ENCODE measurements around the gene SRCIN1.

Gene SRCIN1

GRCh38 chr17:38561416-38562214, 44.1 kb downstream of the SRCIN1 start:
- no peak for DNase-seq (ENCODE audit: low spot score)

- no peak for DNase-seq (ENCODE audit: low spot score)
Measured at GRCh38 chr17:38560503-38561318, 45.0 kb downstream of the SRCIN1 start.

DNA sequence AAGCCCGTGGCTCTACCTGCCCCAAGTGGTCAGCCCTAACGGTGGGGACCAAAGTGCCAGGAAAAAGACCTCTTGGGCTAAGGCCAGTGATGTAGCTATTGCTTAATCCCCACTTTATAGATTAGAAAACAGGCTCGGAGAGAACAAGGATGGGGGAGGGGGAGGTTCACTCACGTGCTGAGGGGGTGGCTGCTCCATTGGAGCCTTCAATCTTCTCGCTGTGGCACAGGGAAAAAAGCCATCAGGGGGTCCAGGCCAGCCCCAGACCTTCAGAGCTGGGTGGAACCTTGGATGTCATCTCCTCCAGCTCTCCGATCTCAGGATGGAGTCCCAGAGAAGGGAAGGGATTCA, 45.9 kb downstream of the SRCIN1 start:
- peak; percentile 68 for DNase-seq (ENCODE audit: low spot score)

- peak; percentile 98 for DNase-seq (ENCODE audit: low spot score)
Measured at GRCh38 chr17:38559051-38559879, 46.5 kb downstream of the SRCIN1 start.

DNA sequence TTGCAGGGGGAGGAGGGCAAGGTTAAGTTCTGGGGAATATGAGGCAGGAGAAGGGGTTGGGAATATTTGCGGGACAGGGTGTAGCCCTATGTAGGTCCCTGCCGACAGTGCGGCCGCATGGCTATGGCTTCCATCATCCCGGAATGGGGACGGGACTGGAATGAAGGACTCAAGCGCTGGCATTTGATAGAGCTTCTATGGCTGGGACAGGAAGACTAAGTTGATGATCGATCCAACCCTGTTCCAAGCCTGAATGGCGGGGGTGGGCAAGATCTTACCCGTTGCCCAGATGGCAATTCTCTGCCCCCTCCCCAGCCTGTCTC, 47.1 kb downstream of the SRCIN1 start:
- DNase-seq (ENCODE audit: low spot score), result no peak

DNA sequence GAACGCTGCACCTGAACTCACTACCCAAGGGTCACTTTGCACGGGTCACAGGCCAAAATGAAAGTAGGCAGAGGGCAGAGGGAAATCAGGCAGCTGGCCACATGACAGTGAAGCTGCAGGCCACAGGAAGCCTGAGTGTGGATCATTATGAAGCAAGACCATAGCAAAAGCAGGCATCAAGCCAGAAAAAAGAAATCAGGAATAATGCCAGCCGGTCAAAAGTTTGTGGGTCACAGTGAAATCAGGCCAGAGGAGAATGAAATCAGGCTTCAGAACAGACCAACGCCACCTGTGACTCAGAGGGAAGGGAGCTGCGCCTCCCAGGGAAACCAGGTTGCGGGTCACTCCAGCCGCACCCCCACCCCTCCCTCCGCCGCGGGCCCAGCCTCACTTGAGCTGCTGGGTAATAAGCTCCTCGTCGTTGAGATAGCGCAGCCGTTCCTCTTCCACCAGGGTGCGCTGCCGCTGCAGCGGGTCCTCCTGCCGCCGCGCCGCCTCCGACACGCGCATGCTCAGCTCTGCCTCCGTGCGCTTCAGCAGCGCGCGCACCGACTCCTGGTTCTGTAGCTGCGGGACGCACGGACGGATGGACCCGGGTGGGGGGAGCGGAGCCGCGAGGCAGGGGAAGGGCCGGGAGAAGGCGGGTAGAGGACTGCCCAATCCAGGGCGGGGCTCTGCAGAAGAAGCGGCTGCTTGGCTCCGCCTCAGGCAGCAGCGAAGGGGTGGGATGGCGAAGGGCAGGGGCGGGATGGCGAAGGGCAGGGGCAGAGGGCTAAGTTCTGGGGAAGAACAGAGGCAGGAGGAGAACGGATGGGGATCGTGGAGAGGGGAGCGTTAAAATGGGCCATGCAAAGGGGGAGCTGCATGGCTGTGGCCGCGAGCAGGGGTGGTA, 47.7 kb downstream of the SRCIN1 start:
- DNase-seq (ENCODE audit: low spot score), result peak; percentile 99

- no peak for DNase-seq (ENCODE audit: low spot score)
Measured at GRCh38 chr17:38557396-38557795, 48.4 kb downstream of the SRCIN1 start.

- DNase-seq (ENCODE audit: low spot score), result no peak
Measured at GRCh38 chr17:38556239-38556638, 49.5 kb downstream of the SRCIN1 start.

- peak; percentile 82 for DNase-seq (ENCODE audit: low spot score)
Measured at GRCh38 chr17:38554430-38555350, 51.1 kb downstream of the SRCIN1 start.

DNA sequence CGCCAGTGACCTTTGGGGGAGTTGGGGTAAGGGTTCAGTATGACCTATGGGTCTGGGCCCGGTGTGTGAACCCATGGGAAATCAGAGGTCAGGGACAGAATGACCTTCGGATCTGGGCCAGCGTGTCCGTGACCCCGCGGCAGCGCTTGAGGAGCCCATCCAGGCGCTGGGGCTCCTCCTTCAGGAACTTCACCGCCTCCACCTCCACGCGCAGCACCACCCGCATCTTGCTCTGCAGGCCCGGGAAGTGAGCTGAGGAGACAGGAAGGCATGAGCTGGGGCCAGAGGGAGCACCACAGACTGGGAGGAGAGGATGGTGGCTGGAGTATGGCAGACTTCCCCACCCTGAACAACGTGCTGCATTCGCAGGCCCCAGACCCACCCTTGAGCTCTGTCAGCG, 53.4 kb downstream of the SRCIN1 start:
- DNase-seq (ENCODE audit: low spot score), result no peak

DNA sequence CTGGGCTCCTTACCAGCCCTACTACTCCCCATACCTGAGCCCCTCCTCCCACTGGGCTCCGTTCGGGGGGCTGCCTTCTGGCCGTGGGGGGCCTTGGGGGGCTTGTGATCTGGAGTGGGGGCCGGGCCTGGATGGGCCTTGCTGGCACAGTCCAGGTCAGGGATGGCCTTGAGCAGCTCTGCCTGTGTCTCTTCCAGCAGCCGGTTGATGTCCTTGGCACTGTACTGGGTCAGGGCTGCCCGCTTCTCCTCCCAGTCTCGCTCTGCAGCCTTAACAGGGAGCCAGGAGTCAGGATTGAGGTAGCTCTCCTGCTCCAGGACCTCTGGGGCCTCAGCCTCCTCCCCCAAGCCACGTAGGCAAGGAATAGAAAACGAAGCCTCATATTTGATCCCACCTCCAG, 54.6 kb downstream of the SRCIN1 start:
- no peak for DNase-seq (ENCODE audit: low spot score)

DNA sequence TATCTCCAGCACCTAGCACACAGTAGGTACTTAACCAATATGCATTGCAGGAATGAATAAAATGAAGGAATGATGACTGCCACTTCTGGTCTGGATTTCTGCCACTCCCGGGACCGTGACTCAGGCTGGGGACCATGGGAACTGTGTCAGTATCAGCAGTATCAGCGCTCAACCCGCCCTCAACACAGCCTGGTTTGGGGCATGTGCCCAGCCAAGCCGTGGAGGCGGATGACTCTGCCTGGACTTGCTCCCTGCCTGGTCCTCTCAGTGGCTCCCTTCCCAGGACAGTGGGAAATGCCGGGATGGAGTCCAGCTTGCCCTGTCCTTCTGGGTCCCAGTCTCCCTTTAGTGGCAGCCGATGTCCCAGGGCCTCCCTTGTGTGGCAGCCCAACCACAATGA, 55.1 kb downstream of the SRCIN1 start:
- DNase-seq (ENCODE audit: low spot score), result no peak

GRCh38 chr17:38549285-38549684, 56.5 kb downstream of the SRCIN1 start:
- DNase-seq (ENCODE audit: low spot score), result no peak

GRCh38 chr17:38547444-38547843, 58.3 kb downstream of the SRCIN1 start:
- DNase-seq (ENCODE audit: low spot score), result no peak

DNA sequence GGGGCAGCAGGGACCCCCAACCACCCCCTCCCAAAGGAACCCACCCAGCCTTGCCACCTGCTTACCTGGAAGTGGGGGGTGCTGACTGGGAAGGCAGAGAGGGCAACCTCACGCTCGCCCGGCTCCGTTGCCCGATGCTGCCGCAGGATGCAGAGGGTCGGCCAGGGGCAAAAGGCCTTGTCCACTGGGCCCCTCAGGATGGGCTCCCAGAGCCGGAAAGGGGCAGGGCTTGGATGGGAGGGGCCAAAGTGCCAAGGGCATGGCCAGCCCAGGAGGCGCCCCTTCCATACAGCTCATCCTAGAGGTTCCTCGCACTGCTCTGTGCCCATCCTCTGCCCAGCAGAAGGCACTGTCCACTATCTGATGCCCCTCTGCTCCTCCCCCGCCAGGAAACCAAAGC, 59.4 kb downstream of the SRCIN1 start:
- no peak for DNase-seq (ENCODE audit: low spot score)

GRCh38 chr17:38545531-38546225, 60.1 kb downstream of the SRCIN1 start:
- no peak for DNase-seq (ENCODE audit: low spot score)

DNA sequence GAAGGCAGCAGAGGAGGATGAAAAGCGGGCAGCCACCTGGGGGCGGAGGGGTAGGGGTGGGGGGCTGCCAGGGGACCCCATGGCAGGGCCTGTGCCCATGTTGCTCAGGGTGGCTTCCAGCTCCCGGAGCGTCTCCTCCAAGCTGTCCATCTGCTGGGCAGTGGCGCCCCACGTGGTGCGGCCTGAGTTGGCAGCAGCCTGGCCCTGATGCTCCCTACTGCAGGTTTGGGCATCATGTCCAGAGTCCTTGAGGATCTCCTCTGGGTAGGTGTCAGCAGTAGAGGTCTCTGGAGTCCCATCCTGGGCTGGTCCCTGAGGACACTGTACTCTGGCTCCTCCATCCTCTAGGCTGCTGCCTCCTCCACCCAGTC, 60.9 kb downstream of the SRCIN1 start:
- no peak for DNase-seq (ENCODE audit: low spot score)

DNA sequence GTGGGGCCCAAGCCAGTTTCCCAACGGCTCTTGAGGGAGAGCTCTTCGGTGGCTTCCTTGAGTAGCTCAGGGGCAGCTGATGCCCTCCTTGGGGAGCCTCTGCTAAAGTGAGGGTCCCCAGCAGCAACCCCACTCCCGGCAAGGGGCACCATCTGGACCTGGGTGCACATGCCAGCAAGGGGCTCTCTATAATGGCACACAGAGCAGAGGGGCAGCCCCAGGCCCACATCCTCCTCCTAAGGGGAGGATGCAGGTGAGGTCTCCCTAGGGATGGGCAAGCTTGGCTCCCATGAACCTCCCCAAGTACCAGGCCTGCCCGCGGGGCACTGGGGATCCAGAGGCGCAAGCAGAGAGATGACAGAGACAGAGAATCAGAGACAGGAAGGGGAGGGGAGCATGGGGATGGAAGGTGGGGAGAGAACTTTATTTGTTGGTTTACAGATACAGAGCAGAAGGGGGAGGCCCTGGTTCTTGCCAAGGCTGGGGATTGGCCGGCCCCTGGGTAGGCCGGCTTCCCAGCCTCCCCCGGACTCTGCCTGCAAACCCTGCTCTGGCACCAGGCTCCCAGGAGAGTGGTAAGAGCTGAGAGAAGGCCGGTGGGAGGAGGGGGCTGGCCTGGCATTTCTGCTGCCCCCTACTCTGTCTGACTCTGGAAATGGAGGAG, 61.4 kb downstream of the SRCIN1 start:
- DNase-seq (ENCODE audit: low spot score), result no peak

DNA sequence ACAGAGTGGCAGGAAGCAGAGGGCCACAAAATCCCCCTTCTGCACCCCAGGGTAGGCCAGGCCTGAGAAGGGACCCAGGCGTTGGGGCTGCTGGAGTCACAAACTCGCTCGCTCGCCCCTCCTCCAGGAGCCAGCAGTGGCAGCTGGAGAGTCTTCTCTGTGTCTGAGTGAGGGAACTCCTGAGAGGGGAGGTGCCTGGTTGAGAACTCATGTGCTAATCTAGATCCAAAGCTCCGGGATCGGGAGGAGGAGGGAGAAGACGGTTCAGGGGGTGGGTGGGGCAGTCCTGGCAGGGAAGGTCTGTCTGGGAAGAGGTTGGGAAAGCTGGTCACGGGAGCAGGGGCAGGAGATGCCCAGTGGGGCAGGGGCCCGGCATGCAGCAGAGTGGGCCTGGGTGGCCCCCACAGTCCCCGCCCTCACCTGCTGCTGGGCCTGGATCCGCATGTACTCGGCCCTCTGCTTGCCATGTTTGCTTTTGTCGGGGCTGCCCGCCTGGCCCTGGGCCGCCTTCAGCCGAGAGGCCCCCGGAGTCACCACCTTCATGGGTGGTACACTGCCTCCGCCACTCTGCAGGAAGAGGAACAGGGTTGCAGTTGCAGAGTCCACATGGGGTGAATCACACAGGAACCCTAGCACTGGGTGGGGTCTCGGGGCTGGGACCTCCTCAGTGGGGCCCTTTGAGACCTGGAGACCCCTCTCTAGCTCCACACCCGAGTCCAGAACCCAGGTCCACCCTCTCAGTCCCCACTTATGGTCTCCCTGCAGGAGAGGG, 62.2 kb downstream of the SRCIN1 start:
- DNase-seq (ENCODE audit: low spot score), result peak; percentile 72

Measured in D341Med (cell line).